ENCODE measurements around the gene SNRPA1.

- TF ChIP-seq, protein P1, sequence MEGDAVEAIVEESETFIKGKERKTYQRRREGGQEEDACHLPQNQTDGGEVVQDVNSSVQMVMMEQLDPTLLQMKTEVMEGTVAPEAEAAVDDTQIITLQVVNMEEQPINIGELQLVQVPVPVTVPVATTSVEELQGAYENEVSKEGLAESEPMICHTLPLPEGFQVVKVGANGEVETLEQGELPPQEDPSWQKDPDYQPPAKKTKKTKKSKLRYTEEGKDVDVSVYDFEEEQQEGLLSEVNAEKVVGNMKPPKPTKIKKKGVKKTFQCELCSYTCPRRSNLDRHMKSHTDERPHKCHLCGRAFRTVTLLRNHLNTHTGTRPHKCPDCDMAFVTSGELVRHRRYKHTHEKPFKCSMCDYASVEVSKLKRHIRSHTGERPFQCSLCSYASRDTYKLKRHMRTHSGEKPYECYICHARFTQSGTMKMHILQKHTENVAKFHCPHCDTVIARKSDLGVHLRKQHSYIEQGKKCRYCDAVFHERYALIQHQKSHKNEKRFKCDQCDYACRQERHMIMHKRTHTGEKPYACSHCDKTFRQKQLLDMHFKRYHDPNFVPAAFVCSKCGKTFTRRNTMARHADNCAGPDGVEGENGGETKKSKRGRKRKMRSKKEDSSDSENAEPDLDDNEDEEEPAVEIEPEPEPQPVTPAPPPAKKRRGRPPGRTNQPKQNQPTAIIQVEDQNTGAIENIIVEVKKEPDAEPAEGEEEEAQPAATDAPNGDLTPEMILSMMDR (IDR thresholded peaks at IDR 0.05) = no peak
- TF ChIP-seq POLR2A (IDR thresholded peaks at IDR 0.05) (no peak), EP300 (IDR thresholded peaks at IDR 0.05) (no peak)
Measured at GRCh38 chr15:101277943-101278564, 17.0 kb downstream of the SNRPA1 start.

All from stomach (tissue), 4 donors.